H1 (cell line): ENCODE measurements around the gene METTL25B. TPM values are rescaled to one million over a fixed set of nuclear protein-coding genes. Genes with fewer than 3 reads are reported as not detected.

Experiments
- BACH1 ChIP-seq: IDR thresholded peaks from 2 replicates; pipeline ENCODE4 v1.6.1; 2012; ENCODE audit warnings: low read length, improper control_type of control experiment
- CBX5 ChIP-seq: fragments of 300-800, 300-1000 bp; sonication (generic); IDR thresholded peaks from 2 replicates; pipeline ENCODE4 v1.7.1; 2016; ENCODE audit warnings: antibody characterized with exemption, low read length, low read depth
- CHD7 ChIP-seq: fragments of 300-600 bp; sonication (generic); IDR thresholded peaks from 2 replicates; pipeline ENCODE4 v1.7.1; 2012; ENCODE audit warnings: low read length, moderate library complexity, mild to moderate bottlenecking, inconsistent platforms; ENCODE audit not compliant: insufficient replicate concordance
- POLR2A ChIP-seq, 2 experiments: IDR thresholded peaks; 1 replicate in 1 of 2; 2 replicates in 1 of 2; pipeline ENCODE4 v1.6.1; 2011; ENCODE audit warnings: low read depth in 2 of 2, low read length in 2 of 2, mild to moderate bottlenecking in 2 of 2; ENCODE audit errors: control extremely low read depth in 1 of 2
- RAD21 ChIP-seq, 2 experiments: IDR thresholded peaks in 1 of 2; conservative IDR thresholded peaks in 1 of 2; 2 replicates each; pipeline ENCODE4 v1.6.1; 2011; ENCODE audit warnings: low read depth in 2 of 2, low read length in 2 of 2, improper control_type of control experiment in 1 of 2, inconsistent platforms in 1 of 2, mild to moderate bottlenecking in 1 of 2, moderate library complexity in 1 of 2
- RXRA ChIP-seq: IDR thresholded peaks from 2 replicates; pipeline ENCODE4 v1.6.1; 2011; ENCODE audit warnings: low read depth, mild to moderate bottlenecking, low read length, moderate library complexity; ENCODE audit not compliant: insufficient read depth
- TAF7 ChIP-seq: optimal IDR thresholded peaks from 2 replicates; pipeline ENCODE3; 2011; ENCODE audit warnings: low read depth, mild to moderate bottlenecking, inconsistent platforms, low read length, moderate library complexity, borderline replicate concordance
- TEAD4 ChIP-seq: IDR thresholded peaks from 2 replicates; pipeline ENCODE4 v1.6.1; 2012; ENCODE audit warnings: low read depth, low read length, inconsistent platforms, mixed read lengths
- YY1 ChIP-seq: IDR thresholded peaks from 2 replicates; pipeline ENCODE4 v1.6.1; 2011; ENCODE audit warnings: low read depth, mild to moderate bottlenecking, low read length
- polyA plus RNA-seq, 7 experiments: library from polyadenylated mRNA; depleted of rRNA in 3 of 7; stranded (reverse) in 5 of 7; unstranded in 2 of 7; fragments of >200 nt in 5 of 7; fragments of 200-250 nt in 2 of 7; gene quantifications; 1 replicate in 5 of 7; 2 replicates in 1 of 7; 4 replicates in 1 of 7; pipeline versions ENCODE4 v1.2.1 to v1.2.3, GENCODE V29; 2011 to 2013; ENCODE audit warnings: missing spikeins in 2 of 7, mixed read lengths in 2 of 7
- total RNA-seq: library from RNA; stranded (reverse); fragmentation: NEBNext Ultra II Directional; extraction: Animal tissue kit (Norgen Biotek cat#: 25700); gene quantifications from 2 replicates; pipeline ENCODE4 v1.2.1, GENCODE V29; 2021

The METTL25B gene
- total and polyA plus RNA-seq, 2 of the 8 experiments (the other 6 are each of a cell fraction or from before 2014, with no cell fraction given) = 28.4 to 30.1 TPM

DNA sequence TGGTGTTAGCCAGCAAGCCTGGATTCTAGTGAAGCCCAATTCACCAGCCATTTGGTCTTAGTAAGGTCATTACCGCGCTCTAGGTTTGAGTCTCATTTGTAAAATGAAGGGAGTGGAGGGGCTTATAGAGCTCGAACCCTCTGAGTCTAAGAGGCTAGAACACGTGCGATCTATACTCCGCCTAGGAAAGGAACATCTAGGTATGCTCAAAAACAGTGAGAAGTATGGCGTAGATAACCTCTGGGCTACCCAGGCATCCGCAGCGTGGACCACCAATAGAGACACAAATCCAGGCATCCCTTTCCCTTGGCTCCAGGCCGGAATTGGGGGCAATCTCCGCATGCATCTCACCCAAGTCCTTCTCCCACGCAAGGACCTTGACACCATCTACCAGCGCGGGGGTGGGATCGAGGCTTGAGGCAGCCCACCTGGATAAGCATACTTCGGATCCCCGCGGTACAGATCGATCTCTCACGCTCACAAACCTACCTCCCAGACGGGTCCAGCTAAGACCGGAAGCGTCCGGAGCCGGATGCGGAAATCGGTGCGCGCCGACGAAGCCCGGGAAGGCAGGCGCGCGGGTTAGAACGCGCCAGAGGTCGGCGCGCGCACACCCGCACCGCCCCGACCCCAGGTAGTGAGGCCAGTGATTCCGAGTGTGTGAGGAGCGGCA is at the start of gene METTL25B (continued):
- peak; percentile 67 for TF ChIP-seq TAF7
- no peak for TF ChIP-seq RXRA
- no peak for TF ChIP-seq TEAD4
- TF ChIP-seq RAD21 (IDR thresholded peaks at IDR 0.05 in 1 of 2, conservative IDR thresholded peaks at IDR 0.05 in 1 of 2; ENCODE audit: low read depth in 2 of 2, low read length in 2 of 2) = no peak
- TF ChIP-seq POLR2A (IDR thresholded peaks at IDR 0.05; ENCODE audit: control extremely low read depth in 1 of 2, low read depth in 2 of 2, low read length in 2 of 2) = no peak; a peak in 1 of 3 replicates
- TF ChIP-seq CHD7 = no peak
- TF ChIP-seq YY1 = no peak
- TF ChIP-seq CBX5 = no peak
- TF ChIP-seq BACH1 = no peak
